Caco-2 (cell line): ENCODE results near the gene NANP. TPM values are rescaled to one million over a fixed set of nuclear protein-coding genes. Genes with fewer than 3 reads are reported as not detected.

ENCODE experiments used
- BruUV-seq: library from RNA; stranded (reverse); fragments of 400-500 nt; replicated peaks from 2 replicates; lab custom pipeline; 2021; lab: Mats Ljungman, UMichigan
- CTCF ChIA-PET: fragments of 300-600 bp; sonication (Branson Sonifier 250); formaldehyde crosslinking; loops from one replicate; lab custom pipeline; 2022; ENCODE audit warnings: antibody characterized with exemption; lab: Charles Lee
- POLR2A ChIA-PET: fragments of 300-600 bp; sonication (Branson Sonifier 250); formaldehyde crosslinking; loops from one replicate; lab custom pipeline; 2022; ENCODE audit warnings: antibody characterized with exemption; lab: Charles Lee
- DNase-seq, 2 experiments: peaks; one replicate each; pipeline versions ENCODE4 v3.0.0 to v3.0.0-alpha.2; 2020 to 2022
- H3K27me3 ChIP-seq: replicated peaks from 2 replicates; pipeline ENCODE4 v1.6.0; 2011; ENCODE audit warnings: low read length; ENCODE audit not compliant: control insufficient read depth, insufficient read depth
- H3K36me3 ChIP-seq: 2 replicates; pipeline ENCODE4 v1.5.1; 2011; ENCODE audit warnings: low read length; ENCODE audit not compliant: control insufficient read depth, insufficient read depth
- H3K4me1 ChIP-seq: fragments of 250-450 bp; sonication (Bioruptor Pico); 2 replicates; pipeline ENCODE4 v1.5.1; 2020; ENCODE audit warnings: mild to moderate bottlenecking
- H3K4me3 ChIP-seq: 2 replicates; pipeline ENCODE4 v1.5.1; 2011; ENCODE audit warnings: low read depth, mild to moderate bottlenecking, control low read depth, low read length
- H3K9me3 ChIP-seq: fragments of 250-450 bp; sonication (Bioruptor Pico); 2 replicates; pipeline ENCODE4 v1.5.1; 2020; ENCODE audit warnings: mild to moderate bottlenecking, moderate library complexity
- H3K27ac Mint-ChIP-seq: one replicate; pipeline ENCODE4 v1.8.0; 2022; ENCODE audit warnings: mixed read lengths; ENCODE audit not compliant: unreplicated experiment
- H3K27me3 Mint-ChIP-seq: one replicate; pipeline ENCODE4 v1.8.0; 2022; ENCODE audit warnings: mixed read lengths; ENCODE audit not compliant: insufficient read depth, unreplicated experiment
- H3K36me3 Mint-ChIP-seq: one replicate; pipeline ENCODE4 v1.8.0; 2022; ENCODE audit warnings: mild to moderate bottlenecking, mixed read lengths; ENCODE audit not compliant: insufficient read depth, unreplicated experiment
- H3K4me1 Mint-ChIP-seq: one replicate; pipeline ENCODE4 v1.8.0; 2022; ENCODE audit warnings: low read depth, mixed read lengths; ENCODE audit not compliant: unreplicated experiment
- H3K4me3 Mint-ChIP-seq: one replicate; pipeline ENCODE4 v1.8.0; 2022; ENCODE audit warnings: mild to moderate bottlenecking, moderate library complexity, mixed read lengths; ENCODE audit not compliant: unreplicated experiment
- H3K9me3 Mint-ChIP-seq: one replicate; pipeline ENCODE4 v1.8.0; 2022; ENCODE audit warnings: mixed read lengths; ENCODE audit not compliant: unreplicated experiment
- CTCF ChIP-seq, 2 experiments: fragments of 200-600 bp in 1 of 2; IDR thresholded peaks; 1 replicate in 1 of 2; 2 replicates in 1 of 2; pipeline versions ENCODE4 v1.5.1 to v1.8.0; 2011 to 2022; ENCODE audit warnings: antibody characterized with exemption in 1 of 2, control low read depth in 1 of 2, inconsistent platforms in 1 of 2, low read depth in 1 of 2, low read length in 1 of 2, mild to moderate bottlenecking in 1 of 2, moderate library complexity in 1 of 2; ENCODE audit not compliant: insufficient read depth in 1 of 2, severe bottlenecking in 1 of 2, unreplicated experiment in 1 of 2
- intact Hi-C: fragments of 100-400 bp; cut with micrococcal nuclease; formaldehyde crosslinking; loops from one replicate; pipeline ENCODE4 v1.10.0; 2022; ENCODE audit not compliant: unreplicated experiment
- total RNA-seq: library from RNA; stranded (reverse); gene quantifications from 2 replicates; pipeline ENCODE4 v1.2.3, GENCODE V29; 2022

Gene NANP
- total RNA-seq, 1 experiment from 2014 or later = 10.1 TPM

GRCh38 chr20:25644814-25645213 lies 21.0 kb upstream of the NANP start:
- H3K27me3 ChIP-seq = no peaks in the 10 kb centered on the region
- Mint-ChIP-seq H3K36me3 (no peaks in the 10 kb centered on the region), H3K9me3 (peaks cover 8% of the 10 kb centered on the region), H3K27me3 (no peaks in the 10 kb centered on the region), H3K4me3 (no peak overlapping the region), H3K4me1 (no peaks in the 10 kb centered on the region), H3K27ac (no peak overlapping the region)
- DNase-seq = no peak
- H3K4me1 ChIP-seq = no peaks in the 10 kb centered on the region
- H3K36me3 ChIP-seq = no peaks in the 10 kb centered on the region; the same call in none of the 2 replicates
- BruUV-seq = no TSS peak
- POLR2A ChIA-PET = no interaction called here
- intact Hi-C loops = no loop called here
- H3K4me3 ChIP-seq = no peak overlapping the region
- no peak for TF ChIP-seq CTCF (IDR thresholded peaks at IDR 0.05; ENCODE audit: insufficient read depth in 1 of 2, low read depth in 1 of 2, low read length in 1 of 2, severe bottlenecking in 1 of 2, unreplicated experiment in 1 of 2)
- CTCF ChIA-PET = no interaction called here
- H3K9me3 ChIP-seq = peaks cover 6% of the 10 kb centered on the region; the same call in 1 of the 2 replicates

GRCh38 chr20:25643716-25644115 lies 19.9 kb upstream of the NANP start:
- no TSS peak for BruUV-seq
- Histone ChIP-seq H3K36me3 (no peaks in the 10 kb centered on the region; the same call in none of the 2 replicates), H3K4me3 (no peak overlapping the region), H3K4me1 (no peaks in the 10 kb centered on the region), H3K9me3 (peaks cover 6% of the 10 kb centered on the region; the same call in 1 of the 2 replicates), H3K27me3 (no peaks in the 10 kb centered on the region)
- Mint-ChIP-seq H3K9me3 (peaks cover 8% of the 10 kb centered on the region), H3K27ac (no peak overlapping the region), H3K4me3 (no peak overlapping the region), H3K27me3 (no peaks in the 10 kb centered on the region), H3K36me3 (peaks cover 1% of the 10 kb centered on the region), H3K4me1 (no peaks in the 10 kb centered on the region)
- ChIA-PET CTCF (no interaction called here), POLR2A (interaction anchor here (0.7 kb wide), 1 partner anchor 92 kb away, joined by 5 read pairs; no protein-coding TSS in a partner anchor)
- TF ChIP-seq CTCF (IDR thresholded peaks at IDR 0.05; ENCODE audit: insufficient read depth in 1 of 2, low read depth in 1 of 2, low read length in 1 of 2, severe bottlenecking in 1 of 2, unreplicated experiment in 1 of 2) = no peak
- intact Hi-C loops = no loop called here
- no peak for DNase-seq

GRCh38 chr20:25637247-25637646 lies 13.4 kb upstream of the NANP start:
- DNase-seq = no peak
- no TSS peak for BruUV-seq
- Histone ChIP-seq H3K9me3 (no peaks in the 10 kb centered on the region), H3K4me3 (no peak overlapping the region), H3K36me3 (no peaks in the 10 kb centered on the region), H3K4me1 (no peaks in the 10 kb centered on the region), H3K27me3 (no peaks in the 10 kb centered on the region)
- no peaks in the 10 kb centered on the region for H3K27me3 Mint-ChIP-seq
- H3K4me3 Mint-ChIP-seq = no peak overlapping the region
- H3K27ac Mint-ChIP-seq = no peak overlapping the region
- H3K36me3 Mint-ChIP-seq = peaks cover 27% of the 10 kb centered on the region
- no peak for TF ChIP-seq CTCF (IDR thresholded peaks at IDR 0.05; ENCODE audit: insufficient read depth in 1 of 2, low read depth in 1 of 2, low read length in 1 of 2, severe bottlenecking in 1 of 2, unreplicated experiment in 1 of 2)
- H3K4me1 Mint-ChIP-seq = no peaks in the 10 kb centered on the region
- POLR2A ChIA-PET = no interaction called here
- H3K9me3 Mint-ChIP-seq = no peaks in the 10 kb centered on the region
- intact Hi-C loops = no loop called here
- CTCF ChIA-PET = interaction anchor here (0.8 kb wide), 1 partner anchor 14 kb away, joined by 7 read pairs; no protein-coding TSS in a partner anchor
